ENCODE data around the gene SYNGR2. TPM values are rescaled to one million over a fixed set of nuclear protein-coding genes. Genes with fewer than 3 reads are reported as not detected.

The SYNGR2 gene
- total and polyA plus RNA-seq, 2 experiments from 2014 or later: 46.9 to 61.6 TPM

DNA sequence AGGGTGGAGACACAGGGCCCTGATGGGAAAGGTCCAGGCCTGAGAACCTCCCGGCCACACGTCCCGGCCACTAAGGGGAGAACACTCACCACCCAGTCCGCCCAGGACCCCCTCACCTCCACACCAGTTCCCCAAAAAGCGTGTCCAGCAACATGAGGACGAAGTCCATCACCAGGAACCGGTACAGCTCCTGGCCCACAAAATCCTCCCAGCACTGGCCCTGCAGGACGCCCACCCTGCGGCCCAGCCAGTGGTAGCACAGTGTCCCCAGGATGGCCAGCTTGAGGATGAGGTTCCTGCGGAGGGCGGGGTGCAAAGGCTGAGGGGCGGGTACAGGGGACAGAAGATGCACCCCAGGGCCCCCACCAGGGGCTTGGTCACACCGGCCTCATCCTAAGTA, 47.8 kb upstream of the SYNGR2 start:
- Histone ChIP-seq H2AFZ (no peak overlapping the region), H3K4me1 (ENCODE audit: insufficient read depth) (no peaks in the 10 kb centered on the region), H3K36me3 (ENCODE audit: insufficient read depth) (0 out of 2 replicates have a peak, but pooled peaks cover 5% of the 10 kb centered on the region), H3K9me2 (ENCODE audit: insufficient read depth) (no peaks in the 10 kb centered on the region), H3K4me3 (no peak overlapping the region), H3K27ac (ENCODE audit: low read depth) (no peak overlapping the region), H3K27me3 (ENCODE audit: insufficient read depth) (no peaks in the 10 kb centered on the region), H3K79me2 (replicated peaks; ENCODE audit: insufficient read depth) (no peaks in the 10 kb centered on the region), H3K4me2 (no peak overlapping the region), H3F3A (replicated peaks; ENCODE audit: low read depth) (no peaks in the 10 kb centered on the region), H4K20me1 (replicated peaks; ENCODE audit: insufficient read depth) (no peaks in the 10 kb centered on the region)
- Mint-ChIP-seq H3K27me3 (ENCODE audit: insufficient read depth, low read depth, poor library complexity) (peaks cover 6% of the 10 kb centered on the region), H3K36me3 (ENCODE audit: low read depth) (peaks cover 27% of the 10 kb centered on the region), H3K9me3 (no peaks in the 10 kb centered on the region), H3K4me1 (no peaks in the 10 kb centered on the region; the same call in 2 of the 3 replicates), H3K4me3 (no peak overlapping the region), H3K27ac (no peak overlapping the region)
- DNase-seq (ENCODE audit: low spot score) (no peak), ATAC-seq (no peak)
- TF ChIP-seq EZH2phosphoT487 (IDR thresholded peaks at IDR 0.05; ENCODE audit: unreplicated experiment) (no peak), ZNF331 (CRISPR knock-in tag; IDR thresholded peaks at IDR 0.05; ENCODE audit: low read depth) (no peak), NANOG (IDR thresholded peaks at IDR 0.05; ENCODE audit: borderline replicate concordance) (no peak), ZNF114 (CRISPR knock-in tag; IDR thresholded peaks at IDR 0.05) (no peak), STAT1 (IDR thresholded peaks at IDR 0.05; ENCODE audit: unreplicated experiment) (no peak), CREB1 (CRISPR knock-in tag; IDR thresholded peaks at IDR 0.05; ENCODE audit: low read depth) (no peak), EZH2 (IDR thresholded peaks at IDR 0.05; ENCODE audit: low read depth, unreplicated experiment) (no peak), JUNB (IDR thresholded peaks at IDR 0.05; ENCODE audit: unreplicated experiment) (no peak), POLR2AphosphoS5 (IDR thresholded peaks at IDR 0.05; ENCODE audit: low read depth) (no peak)
- TF ChIP-seq, protein P1, sequence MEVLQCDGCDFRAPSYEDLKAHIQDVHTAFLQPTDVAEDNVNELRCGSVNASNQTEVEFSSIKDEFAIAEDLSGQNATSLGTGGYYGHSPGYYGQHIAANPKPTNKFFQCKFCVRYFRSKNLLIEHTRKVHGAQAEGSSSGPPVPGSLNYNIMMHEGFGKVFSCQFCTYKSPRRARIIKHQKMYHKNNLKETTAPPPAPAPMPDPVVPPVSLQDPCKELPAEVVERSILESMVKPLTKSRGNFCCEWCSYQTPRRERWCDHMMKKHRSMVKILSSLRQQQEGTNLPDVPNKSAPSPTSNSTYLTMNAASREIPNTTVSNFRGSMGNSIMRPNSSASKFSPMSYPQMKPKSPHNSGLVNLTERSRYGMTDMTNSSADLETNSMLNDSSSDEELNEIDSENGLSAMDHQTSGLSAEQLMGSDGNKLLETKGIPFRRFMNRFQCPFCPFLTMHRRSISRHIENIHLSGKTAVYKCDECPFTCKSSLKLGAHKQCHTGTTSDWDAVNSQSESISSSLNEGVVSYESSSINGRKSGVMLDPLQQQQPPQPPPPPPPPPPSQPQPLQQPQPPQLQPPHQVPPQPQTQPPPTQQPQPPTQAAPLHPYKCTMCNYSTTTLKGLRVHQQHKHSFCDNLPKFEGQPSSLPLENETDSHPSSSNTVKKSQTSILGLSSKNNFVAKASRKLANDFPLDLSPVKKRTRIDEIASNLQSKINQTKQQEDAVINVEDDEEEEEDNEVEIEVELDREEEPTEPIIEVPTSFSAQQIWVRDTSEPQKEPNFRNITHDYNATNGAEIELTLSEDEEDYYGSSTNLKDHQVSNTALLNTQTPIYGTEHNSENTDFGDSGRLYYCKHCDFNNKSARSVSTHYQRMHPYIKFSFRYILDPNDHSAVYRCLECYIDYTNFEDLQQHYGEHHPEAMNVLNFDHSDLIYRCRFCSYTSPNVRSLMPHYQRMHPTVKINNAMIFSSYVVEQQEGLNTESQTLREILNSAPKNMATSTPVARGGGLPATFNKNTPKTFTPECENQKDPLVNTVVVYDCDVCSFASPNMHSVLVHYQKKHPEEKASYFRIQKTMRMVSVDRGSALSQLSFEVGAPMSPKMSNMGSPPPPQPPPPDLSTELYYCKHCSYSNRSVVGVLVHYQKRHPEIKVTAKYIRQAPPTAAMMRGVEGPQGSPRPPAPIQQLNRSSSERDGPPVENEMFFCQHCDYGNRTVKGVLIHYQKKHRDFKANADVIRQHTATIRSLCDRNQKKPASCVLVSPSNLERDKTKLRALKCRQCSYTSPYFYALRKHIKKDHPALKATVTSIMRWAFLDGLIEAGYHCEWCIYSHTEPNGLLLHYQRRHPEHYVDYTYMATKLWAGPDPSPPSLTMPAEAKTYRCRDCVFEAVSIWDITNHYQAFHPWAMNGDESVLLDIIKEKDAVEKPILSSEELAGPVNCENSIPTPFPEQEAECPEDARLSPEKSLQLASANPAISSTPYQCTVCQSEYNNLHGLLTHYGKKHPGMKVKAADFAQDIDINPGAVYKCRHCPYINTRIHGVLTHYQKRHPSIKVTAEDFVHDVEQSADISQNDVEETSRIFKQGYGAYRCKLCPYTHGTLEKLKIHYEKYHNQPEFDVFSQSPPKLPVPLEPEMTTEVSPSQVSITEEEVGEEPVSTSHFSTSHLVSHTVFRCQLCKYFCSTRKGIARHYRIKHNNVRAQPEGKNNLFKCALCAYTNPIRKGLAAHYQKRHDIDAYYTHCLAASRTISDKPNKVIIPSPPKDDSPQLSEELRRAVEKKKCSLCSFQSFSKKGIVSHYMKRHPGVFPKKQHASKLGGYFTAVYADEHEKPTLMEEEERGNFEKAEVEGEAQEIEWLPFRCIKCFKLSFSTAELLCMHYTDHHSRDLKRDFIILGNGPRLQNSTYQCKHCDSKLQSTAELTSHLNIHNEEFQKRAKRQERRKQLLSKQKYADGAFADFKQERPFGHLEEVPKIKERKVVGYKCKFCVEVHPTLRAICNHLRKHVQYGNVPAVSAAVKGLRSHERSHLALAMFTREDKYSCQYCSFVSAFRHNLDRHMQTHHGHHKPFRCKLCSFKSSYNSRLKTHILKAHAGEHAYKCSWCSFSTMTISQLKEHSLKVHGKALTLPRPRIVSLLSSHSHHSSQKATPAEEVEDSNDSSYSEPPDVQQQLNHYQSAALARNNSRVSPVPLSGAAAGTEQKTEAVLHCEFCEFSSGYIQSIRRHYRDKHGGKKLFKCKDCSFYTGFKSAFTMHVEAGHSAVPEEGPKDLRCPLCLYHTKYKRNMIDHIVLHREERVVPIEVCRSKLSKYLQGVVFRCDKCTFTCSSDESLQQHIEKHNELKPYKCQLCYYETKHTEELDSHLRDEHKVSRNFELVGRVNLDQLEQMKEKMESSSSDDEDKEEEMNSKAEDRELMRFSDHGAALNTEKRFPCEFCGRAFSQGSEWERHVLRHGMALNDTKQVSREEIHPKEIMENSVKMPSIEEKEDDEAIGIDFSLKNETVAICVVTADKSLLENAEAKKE (CRISPR knock-in tag; IDR thresholded peaks at IDR 0.05): no peak
- TF ChIP-seq, protein P2, sequence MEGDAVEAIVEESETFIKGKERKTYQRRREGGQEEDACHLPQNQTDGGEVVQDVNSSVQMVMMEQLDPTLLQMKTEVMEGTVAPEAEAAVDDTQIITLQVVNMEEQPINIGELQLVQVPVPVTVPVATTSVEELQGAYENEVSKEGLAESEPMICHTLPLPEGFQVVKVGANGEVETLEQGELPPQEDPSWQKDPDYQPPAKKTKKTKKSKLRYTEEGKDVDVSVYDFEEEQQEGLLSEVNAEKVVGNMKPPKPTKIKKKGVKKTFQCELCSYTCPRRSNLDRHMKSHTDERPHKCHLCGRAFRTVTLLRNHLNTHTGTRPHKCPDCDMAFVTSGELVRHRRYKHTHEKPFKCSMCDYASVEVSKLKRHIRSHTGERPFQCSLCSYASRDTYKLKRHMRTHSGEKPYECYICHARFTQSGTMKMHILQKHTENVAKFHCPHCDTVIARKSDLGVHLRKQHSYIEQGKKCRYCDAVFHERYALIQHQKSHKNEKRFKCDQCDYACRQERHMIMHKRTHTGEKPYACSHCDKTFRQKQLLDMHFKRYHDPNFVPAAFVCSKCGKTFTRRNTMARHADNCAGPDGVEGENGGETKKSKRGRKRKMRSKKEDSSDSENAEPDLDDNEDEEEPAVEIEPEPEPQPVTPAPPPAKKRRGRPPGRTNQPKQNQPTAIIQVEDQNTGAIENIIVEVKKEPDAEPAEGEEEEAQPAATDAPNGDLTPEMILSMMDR (conservative IDR thresholded peaks at IDR 0.05; ENCODE audit: low read depth in 2 of 2): no peak
- TF ChIP-seq, protein P3, sequence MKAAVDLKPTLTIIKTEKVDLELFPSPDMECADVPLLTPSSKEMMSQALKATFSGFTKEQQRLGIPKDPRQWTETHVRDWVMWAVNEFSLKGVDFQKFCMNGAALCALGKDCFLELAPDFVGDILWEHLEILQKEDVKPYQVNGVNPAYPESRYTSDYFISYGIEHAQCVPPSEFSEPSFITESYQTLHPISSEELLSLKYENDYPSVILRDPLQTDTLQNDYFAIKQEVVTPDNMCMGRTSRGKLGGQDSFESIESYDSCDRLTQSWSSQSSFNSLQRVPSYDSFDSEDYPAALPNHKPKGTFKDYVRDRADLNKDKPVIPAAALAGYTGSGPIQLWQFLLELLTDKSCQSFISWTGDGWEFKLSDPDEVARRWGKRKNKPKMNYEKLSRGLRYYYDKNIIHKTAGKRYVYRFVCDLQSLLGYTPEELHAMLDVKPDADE (IDR thresholded peaks at IDR 0.05): no peak
- TF ChIP-seq, protein P4, sequence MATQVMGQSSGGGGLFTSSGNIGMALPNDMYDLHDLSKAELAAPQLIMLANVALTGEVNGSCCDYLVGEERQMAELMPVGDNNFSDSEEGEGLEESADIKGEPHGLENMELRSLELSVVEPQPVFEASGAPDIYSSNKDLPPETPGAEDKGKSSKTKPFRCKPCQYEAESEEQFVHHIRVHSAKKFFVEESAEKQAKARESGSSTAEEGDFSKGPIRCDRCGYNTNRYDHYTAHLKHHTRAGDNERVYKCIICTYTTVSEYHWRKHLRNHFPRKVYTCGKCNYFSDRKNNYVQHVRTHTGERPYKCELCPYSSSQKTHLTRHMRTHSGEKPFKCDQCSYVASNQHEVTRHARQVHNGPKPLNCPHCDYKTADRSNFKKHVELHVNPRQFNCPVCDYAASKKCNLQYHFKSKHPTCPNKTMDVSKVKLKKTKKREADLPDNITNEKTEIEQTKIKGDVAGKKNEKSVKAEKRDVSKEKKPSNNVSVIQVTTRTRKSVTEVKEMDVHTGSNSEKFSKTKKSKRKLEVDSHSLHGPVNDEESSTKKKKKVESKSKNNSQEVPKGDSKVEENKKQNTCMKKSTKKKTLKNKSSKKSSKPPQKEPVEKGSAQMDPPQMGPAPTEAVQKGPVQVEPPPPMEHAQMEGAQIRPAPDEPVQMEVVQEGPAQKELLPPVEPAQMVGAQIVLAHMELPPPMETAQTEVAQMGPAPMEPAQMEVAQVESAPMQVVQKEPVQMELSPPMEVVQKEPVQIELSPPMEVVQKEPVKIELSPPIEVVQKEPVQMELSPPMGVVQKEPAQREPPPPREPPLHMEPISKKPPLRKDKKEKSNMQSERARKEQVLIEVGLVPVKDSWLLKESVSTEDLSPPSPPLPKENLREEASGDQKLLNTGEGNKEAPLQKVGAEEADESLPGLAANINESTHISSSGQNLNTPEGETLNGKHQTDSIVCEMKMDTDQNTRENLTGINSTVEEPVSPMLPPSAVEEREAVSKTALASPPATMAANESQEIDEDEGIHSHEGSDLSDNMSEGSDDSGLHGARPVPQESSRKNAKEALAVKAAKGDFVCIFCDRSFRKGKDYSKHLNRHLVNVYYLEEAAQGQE (IDR thresholded peaks at IDR 0.05; ENCODE audit: unreplicated experiment): no peak
